Small intestine (tissue), 7 donors: Measurements from ENCODE around the gene MRGPRG. TPM values are rescaled to one million over a fixed set of nuclear protein-coding genes. Genes with fewer than 3 reads are reported as not detected.
"Not testable (repeated sequence)": the region's sequence is repeated elsewhere in the genome, so short reads cannot be mapped to it uniquely, and the experiment has no call there.

Experiments used
- DNase-seq, 2 donors: peaks; one replicate each; pipeline versions ENCODE4 v3.0.0 to v3.0.0-alpha.2; 2013
- FAIRE-seq: peaks from 2 replicates; lab custom pipeline; 2012; peaks lifted over from hg19 to GRCh38; lab: Jason Lieb, UNC
- H3K27ac ChIP-seq, 3 donors: one replicate each; pipeline ENCODE4 v1.5.1; 2013; ENCODE audit warnings: low read length in 2 of 3, mild to moderate bottlenecking in 2 of 3, control low read depth in 1 of 3, inconsistent platforms in 1 of 3, low read depth in 1 of 3, moderate library complexity in 1 of 3
- H3K27me3 ChIP-seq, 3 donors: one replicate each; pipeline ENCODE4 v1.6.1; 2013; ENCODE audit warnings: low read length in 3 of 3, inconsistent platforms in 1 of 3; ENCODE audit not compliant: control insufficient read depth in 3 of 3, insufficient read depth in 3 of 3
- H3K36me3 ChIP-seq, 3 donors: one replicate each; pipeline ENCODE4 v1.6.1; 2013; ENCODE audit warnings: low read length in 3 of 3, inconsistent platforms in 1 of 3, low read depth in 1 of 3, mild to moderate bottlenecking in 1 of 3, moderate library complexity in 1 of 3; ENCODE audit not compliant: control insufficient read depth in 3 of 3, insufficient read depth in 2 of 3
- H3K4me1 ChIP-seq, 3 donors: one replicate each; pipeline ENCODE4 v1.6.1; 2013; ENCODE audit warnings: low read length in 2 of 3, inconsistent platforms in 1 of 3, low read depth in 1 of 3, mild to moderate bottlenecking in 1 of 3, moderate library complexity in 1 of 3; ENCODE audit not compliant: control insufficient read depth in 3 of 3, insufficient read depth in 2 of 3
- H3K4me3 ChIP-seq, 3 donors: one replicate each; pipeline ENCODE4 v1.5.1; 2013; ENCODE audit warnings: low read length in 3 of 3, control low read depth in 1 of 3, inconsistent platforms in 1 of 3, low read depth in 1 of 3, mild to moderate bottlenecking in 1 of 3, moderate library complexity in 1 of 3
- H3K9me3 ChIP-seq, 2 donors: one replicate each; pipeline ENCODE4 v1.6.1; 2013; ENCODE audit warnings: low read depth in 1 of 2, low read length in 1 of 2; ENCODE audit not compliant: control insufficient read depth in 2 of 2, insufficient read depth in 1 of 2
- WGBS, 3 donors: extraction: QIAGEN DNeasy Blood & Tissue Kit; methylation state at CpG; one replicate each; pipeline ENCODE4 v1.1.7; 2013; 5-methylcytosine and 5-hydroxymethylcytosine counted together
- polyA plus RNA-seq, 4 donors: library from polyadenylated mRNA; stranded (reverse) in 3 of 4; unstranded in 1 of 4; fragments of 200-250 nt in 3 of 4; fragments of 120-200 nt in 1 of 4; gene quantifications; one replicate each; pipeline versions ENCODE4 v1.2.1 to v1.2.3, GENCODE V29; 2013
- donor health status: healthy with polysubstance abuse.
- donor health status: control.
- donor health status: control.
- donor health status: Bipolar disorder and iron deficiency.
- donor health status: healthy.

MRGPRG gene
- polyA plus RNA-seq, 4 donors = not detected

DNA sequence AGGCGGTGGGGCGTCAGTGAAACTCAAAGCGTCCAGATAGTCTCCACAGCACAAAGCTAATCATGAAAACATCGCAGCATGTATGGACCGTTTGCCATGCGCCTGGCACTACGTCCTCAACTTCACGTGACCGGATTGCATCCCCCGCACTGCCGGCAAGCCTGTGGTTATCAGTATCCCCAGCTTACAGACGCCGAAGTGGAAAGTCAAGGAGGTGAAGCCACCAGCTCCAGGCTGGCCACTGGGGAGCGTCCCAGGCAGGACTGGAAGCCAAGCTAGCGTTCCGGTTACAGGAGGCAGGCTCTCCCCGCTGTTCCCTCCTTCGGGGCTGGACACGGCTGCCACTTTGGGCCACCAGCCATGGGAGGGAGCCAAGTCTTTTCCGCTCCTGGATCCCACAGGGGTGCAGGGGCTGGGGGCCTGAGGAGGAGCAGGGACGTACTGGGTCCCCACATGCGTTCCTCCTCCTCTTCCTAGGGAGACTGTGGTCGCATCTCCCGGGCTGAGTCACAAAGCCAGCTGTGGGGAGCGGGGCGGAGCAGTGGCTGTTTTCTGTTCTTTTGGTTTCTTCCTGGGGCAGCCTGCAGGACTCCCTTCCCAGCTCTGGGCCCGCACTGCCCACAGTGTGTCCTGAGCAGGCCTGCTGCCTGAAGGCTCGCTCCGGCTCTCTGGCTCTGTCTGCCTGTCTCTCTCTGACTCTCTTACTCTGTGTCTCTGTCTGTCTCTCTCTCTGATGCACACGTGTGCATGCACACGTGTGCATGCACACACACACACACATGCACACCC lies 49.2 kb downstream of the MRGPRG start:
- WGBS, 3 donors = 2 to 9% (median 5%) methylated on average over 31 of the region's 31 CpGs
- DNase-seq = peak; percentile 12 to 33
- no peaks in the 10 kb centered on the region for H3K9me3 ChIP-seq
- H3K4me3 ChIP-seq = no peak overlapping the region
- FAIRE-seq = no peak
- H3K4me1 ChIP-seq = peaks cover 0 to 22% (median 3%) of the 10 kb centered on the region in 3 donors
- H3K27me3 ChIP-seq = peaks cover 0 to 41% (median 6%) of the 10 kb centered on the region in 3 donors
- H3K36me3 ChIP-seq = no peaks in the 10 kb centered on the region
- peak overlapping the region in 1 of 3 donors; percentile 42 for H3K27ac ChIP-seq

DNA sequence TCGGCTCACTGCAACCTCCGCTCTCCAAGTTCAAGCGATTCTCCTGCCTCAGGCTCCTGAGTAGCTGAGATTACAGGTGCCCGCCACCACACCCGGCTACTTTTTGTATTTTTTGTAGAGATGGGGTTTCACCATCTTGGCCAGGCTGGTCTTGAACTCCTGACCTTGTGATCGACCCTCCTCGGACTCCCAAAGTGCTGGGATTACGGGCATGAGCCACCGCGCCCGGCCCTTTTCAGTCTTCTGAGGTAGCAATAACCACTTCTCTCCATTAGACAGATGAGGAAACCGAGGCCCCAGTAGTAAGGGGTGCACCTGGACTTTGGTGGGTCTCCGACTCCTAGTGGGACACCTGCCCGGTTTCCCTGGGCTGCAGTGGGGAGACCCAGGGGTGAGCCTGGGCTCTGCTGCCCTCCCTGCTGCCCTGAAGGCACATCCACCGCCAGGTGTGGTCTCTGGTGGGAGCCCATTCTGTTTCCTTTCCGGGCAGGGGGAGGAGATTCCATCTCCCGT lies 49.8 kb downstream of the MRGPRG start:
- FAIRE-seq, H3K27ac ChIP-seq, H3K9me3 ChIP-seq, H3K4me3 ChIP-seq, H3K36me3 ChIP-seq, DNase-seq: not testable (repeated sequence)
- 70 to 77% (median 75%) methylated on average over 17 of the region's 17 CpGs for WGBS, 3 donors
- Histone ChIP-seq H3K4me1 (peaks cover 0 to 29% (median 3%) of the 10 kb centered on the region in 3 donors), H3K27me3 (peaks cover 0 to 41% (median 6%) of the 10 kb centered on the region in 3 donors)

Other genes starting within 250 kb of the MRGPRG start
- gene NAP1L4, start 226.5 kb downstream of the MRGPRG start, polyA plus RNA-seq = 100 to 1,000 TPM in 1 of 4 donors, 10 to 100 TPM in 3; 75.1 to 108 (median 84.6) TPM
- 10 to 100 TPM; 36.0 to 69.8 (median 42.9) TPM for gene CARS1, start 161.4 kb downstream of the MRGPRG start, polyA plus RNA-seq
- 10 to 100 TPM in 2 of 4 donors, 1 to 10 TPM in 2; 1.6 to 16.3 (median 7.9) TPM for gene OSBPL5, start 53.5 kb downstream of the MRGPRG start, polyA plus RNA-seq
- under 1 TPM in 1 of 4 donors, not detected in 3; 0.22 TPM for gene MRGPRE, start 13.6 kb upstream of the MRGPRG start, polyA plus RNA-seq
- gene ZNF195, start 160.3 kb upstream of the MRGPRG start, polyA plus RNA-seq = 10 to 100 TPM; 16.2 to 36.6 (median 22.2) TPM